ENCODE measurements around the gene PIK3CD.
"Not testable (repeated sequence)": the region's sequence is repeated elsewhere in the genome, so short reads cannot be mapped to it uniquely, and the experiment has no call there.

PIK3CD gene

GRCh38 chr1:9624081-9624480 lies 27.4 kb upstream of the PIK3CD start:
- DNase-seq, result no peak

GRCh38 chr1:9625030-9625429 lies 26.5 kb upstream of the PIK3CD start:
- not testable (repeated sequence) for DNase-seq

- no peak for DNase-seq
Measured at GRCh38 chr1:9626201-9626608, 25.3 kb upstream of the PIK3CD start.

- no peak for DNase-seq
Measured at GRCh38 chr1:9628541-9629444, 22.7 kb upstream of the PIK3CD start.

DNA sequence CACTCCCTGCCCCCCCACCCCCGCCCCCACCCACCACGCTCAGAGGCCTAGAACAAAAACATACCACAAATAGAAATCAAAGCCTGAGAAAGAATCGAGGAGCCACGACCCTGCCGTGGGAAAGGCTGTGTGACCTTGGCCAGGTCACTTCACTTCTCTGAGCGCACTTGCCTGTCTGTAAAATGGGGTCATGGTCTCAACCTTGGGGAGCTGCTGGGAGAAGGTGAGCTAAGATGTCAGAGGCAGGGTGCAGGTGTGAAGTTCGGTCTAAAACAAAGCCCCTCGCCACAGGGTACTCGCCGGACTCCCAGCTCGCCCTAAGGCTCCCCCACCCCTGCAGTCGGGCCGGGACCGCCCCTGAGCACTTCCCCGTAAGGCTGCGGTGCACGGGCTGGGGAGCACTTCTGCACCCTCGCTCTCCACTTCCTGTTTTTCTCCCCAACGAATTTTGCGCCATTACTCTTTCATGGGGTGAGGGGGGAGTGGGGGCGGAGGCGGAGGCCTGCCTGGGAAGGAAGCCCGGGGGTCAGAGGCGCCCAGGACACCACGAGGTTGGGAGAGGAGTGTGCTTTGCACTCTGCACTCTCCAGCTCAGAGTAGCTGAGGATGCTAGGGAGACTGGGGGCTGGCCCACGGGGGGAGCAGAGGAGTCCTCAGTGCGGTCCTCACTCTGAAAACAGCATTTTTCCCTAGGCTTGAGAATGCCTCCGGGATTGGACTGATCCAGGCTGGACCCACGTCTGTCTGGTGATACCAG lies 21.9 kb upstream of the PIK3CD start:
- no peak for DNase-seq

DNA sequence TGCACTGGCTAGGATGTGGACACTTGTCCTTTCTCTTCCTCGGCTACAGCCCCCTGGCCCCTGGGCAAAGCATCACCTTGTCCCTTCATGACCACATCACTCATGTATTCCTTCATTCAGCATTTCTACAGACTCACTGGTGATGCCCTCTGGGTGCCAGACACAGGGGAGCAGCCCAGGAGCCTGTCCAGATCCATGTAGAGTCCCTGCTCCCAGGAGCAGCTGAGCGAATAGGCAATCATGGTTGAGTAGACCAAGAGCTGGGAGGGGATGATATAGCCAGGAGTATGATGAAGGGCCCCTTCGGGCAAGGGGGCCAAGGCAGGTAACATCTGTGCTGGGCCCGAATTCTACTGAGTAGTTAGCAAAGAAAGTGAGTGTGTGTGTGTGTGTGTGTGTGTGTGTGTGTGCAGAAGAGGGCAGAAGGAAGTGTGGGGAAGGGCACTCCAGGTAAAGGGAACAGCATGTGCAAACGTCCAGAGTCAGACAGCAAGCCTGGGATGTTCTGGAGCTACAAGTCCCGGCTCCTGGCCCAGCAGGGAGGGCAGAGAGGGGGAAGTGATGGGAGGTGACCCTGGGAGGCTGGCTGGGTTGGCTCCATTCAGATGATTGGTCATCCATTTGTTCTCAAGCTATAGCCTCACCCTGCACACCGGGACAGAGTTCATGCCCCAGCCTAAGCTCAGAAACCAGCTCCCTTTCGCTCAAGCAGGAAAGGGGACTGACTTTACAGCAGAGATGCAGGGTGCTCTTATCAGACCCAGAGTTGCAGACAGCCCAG lies 21.0 kb upstream of the PIK3CD start:
- no peak for DNase-seq

GRCh38 chr1:9631613-9632012 lies 19.9 kb upstream of the PIK3CD start:
- no peak for DNase-seq

DNA sequence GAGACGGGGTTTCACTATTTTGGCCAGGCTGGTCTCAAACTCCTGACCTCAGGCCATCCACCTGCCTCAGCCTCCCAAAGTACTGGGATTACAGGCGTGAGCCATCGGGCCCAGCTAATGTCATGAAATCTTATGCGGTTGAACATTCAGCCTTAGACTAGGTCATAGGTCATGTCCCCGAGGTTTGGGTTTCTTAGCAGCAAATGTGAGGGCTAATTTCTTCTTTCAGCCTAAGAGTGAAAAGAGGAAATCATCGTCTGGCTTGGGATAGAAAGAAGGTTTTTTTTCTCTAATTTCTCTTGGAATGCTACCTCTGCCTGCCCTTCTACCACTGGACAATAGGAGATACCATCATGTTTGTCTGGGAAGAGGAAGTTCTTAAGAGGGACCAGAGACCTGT lies 18.0 kb upstream of the PIK3CD start:
- no peak for DNase-seq

- DNase-seq, result no peak
Measured at GRCh38 chr1:9634582-9634981, 16.9 kb upstream of the PIK3CD start.

- no peak for DNase-seq
Measured at GRCh38 chr1:9639227-9639626, 12.3 kb upstream of the PIK3CD start.

GRCh38 chr1:9643351-9644256 lies 7.9 kb upstream of the PIK3CD start:
- no peak for DNase-seq

DNA sequence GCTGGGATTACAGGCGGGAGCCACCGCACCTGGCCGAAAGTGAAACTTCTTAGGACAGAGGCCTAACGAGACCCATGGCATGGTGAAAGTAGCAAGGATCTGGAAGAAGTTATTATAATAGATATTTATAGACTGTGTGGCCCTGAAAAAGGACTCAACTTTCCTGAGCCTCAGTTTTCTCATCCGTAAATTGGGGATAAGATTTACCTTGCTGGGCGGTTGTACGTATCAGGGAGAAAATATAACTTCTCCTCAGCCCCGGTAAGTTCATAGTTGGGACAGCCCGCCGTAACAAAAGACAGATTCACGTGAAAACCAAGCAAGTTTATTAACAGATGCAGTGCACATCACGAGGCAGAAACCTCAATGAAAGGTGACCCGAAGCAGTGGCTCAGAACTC lies 5.5 kb upstream of the PIK3CD start:
- no peak for DNase-seq

DNA sequence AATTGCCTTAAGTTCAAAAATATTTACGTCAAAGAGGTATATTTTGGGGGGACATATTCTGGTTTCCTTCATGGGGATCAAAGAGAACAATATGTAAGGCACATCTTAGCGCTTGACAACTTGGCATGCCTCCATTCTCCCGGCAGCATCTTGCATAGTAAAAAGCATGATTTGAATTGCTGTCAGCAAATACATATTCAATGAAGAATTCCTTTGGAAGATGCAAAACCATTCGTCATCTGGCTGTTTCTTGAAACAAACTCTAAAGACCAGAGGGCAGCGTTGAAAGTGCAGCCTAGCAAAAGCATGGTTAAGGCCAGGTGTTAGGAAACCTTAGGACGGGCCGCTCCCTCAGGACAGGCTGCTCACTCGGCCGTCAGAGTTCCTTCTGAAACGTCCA lies 3.4 kb upstream of the PIK3CD start:
- no peak for DNase-seq

GRCh38 chr1:9649769-9650168 lies 1.8 kb upstream of the PIK3CD start:
- DNase-seq, result no peak

DNA sequence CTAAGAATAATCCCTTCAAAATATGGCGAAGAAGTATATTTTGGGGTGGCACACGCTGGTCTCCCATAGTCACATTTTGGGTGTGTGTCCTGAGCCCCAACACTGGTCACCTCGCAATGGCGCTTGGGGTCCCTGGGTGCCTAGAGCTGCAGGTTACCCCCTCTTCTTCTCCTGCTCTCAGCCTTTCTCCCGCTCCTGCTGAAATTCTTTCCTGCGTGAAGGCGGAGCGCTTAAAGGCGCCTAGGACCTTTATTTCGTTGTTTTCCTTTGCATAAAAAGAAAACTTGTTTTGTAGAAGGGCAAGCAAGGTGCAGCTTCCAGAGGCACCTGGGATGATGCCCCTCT lies 339 bp upstream of the PIK3CD start:
- DNase-seq, result no peak

- no peak for DNase-seq
Measured at GRCh38 chr1:9652379-9653209, 1.1 kb downstream of the PIK3CD start.

GRCh38 chr1:9653210-9653490 lies 1.6 kb downstream of the PIK3CD start:
- DNase-seq, result no peak

- no peak for DNase-seq
Measured at GRCh38 chr1:9653491-9654050, 2.0 kb downstream of the PIK3CD start.

DNA sequence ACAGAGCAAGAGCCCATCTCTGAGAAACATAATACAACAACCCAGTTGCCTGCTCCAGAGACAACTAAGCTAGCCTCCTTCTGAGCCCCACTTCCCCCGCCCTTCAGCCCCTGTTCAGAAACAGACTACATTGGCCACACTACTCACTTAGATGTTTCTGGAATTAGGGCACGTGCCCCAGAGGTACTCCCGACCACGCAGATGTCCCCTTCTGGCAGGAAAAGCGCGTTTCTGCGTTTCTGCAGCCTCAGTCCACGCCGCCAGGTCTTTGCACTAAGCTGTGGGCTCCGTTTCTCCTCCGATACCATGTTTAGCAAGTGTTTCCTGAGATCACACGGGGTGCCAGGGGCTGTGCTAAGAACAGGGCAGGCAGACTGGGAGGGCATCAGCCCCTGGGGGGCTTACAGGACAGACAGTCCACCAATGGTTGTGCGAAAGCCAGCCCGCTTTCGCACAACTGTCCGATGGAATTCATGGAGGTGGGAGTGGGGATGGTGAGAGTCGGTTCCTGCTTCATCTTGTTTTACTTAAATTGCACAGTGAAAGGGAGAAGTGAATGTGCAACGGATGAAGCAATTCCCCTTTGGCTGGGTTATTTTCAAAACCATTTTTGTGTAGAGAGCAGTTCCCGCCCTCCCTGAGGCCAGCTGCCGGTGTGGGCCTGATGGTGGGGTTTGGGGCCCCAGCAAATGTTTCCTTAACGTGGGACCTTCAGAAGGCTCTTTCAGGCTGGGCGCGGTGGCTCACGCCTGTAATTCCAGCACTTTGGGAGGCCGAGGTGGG lies 2.7 kb downstream of the PIK3CD start:
- DNase-seq, result no peak

Data from NCI-H2081 treated with DMSO at 0.1 percent for 48 hours (cell line).